IMR-90 (cell line): Measurements from ENCODE around the gene ATG5. TPM values are rescaled to one million over a fixed set of nuclear protein-coding genes. Genes with fewer than 3 reads are reported as not detected.

ENCODE experiments used
- ATAC-seq: fragments of 200-7000 bp; cut with Tn5 transposase; 2 replicates; pipeline ENCODE4 v1.9.1; 2020; ENCODE audit warnings: low read depth, mild to moderate bottlenecking, moderate library complexity
- BruUV-seq: library from RNA; stranded (reverse); fragments of 400-500 nt; replicated peaks from 2 replicates; lab custom pipeline; 2021; lab: Mats Ljungman, UMichigan
- CTCF ChIA-PET: fragments of 300-600 bp; formaldehyde crosslinking; extraction: SDS; loops from one replicate; lab custom pipeline; 2021; ENCODE audit warnings: antibody characterized with exemption; lab: Yijun Ruan, JAX
- POLR2A ChIA-PET: fragments of 300-600 bp; sonication (Branson Sonifier 250); formaldehyde crosslinking; loops from one replicate; lab custom pipeline; 2022; ENCODE audit warnings: antibody characterized with exemption; ENCODE audit not compliant: unreplicated experiment; lab: Charles Lee
- DNase-seq: peaks from one replicate; pipeline ENCODE4 v3.0.0; 2013
- H2AFZ ChIP-seq: replicated peaks from 2 replicates; pipeline ENCODE3; 2013; ENCODE audit warnings: low read length, mild to moderate bottlenecking; ENCODE audit not compliant: poor library complexity
- H2AK5ac ChIP-seq: 2 replicates; pipeline ENCODE4 v1.6.1; 2013; ENCODE audit warnings: low read depth, low read length, inconsistent platforms
- H2AK9ac ChIP-seq: replicated peaks from 2 replicates; pipeline ENCODE3; 2013; ENCODE audit warnings: mild to moderate bottlenecking, low read depth, low read length, moderate library complexity; ENCODE audit not compliant: poor library complexity
- H2BK120ac ChIP-seq: 2 replicates; pipeline ENCODE4 v1.6.1; 2013; ENCODE audit warnings: low read depth, low read length, inconsistent platforms
- H2BK15ac ChIP-seq: 3 replicates; pipeline ENCODE4 v1.6.1; 2013; ENCODE audit warnings: low read depth, low read length, inconsistent platforms
- H2BK20ac ChIP-seq: 2 replicates; pipeline ENCODE4 v1.6.1; 2013; ENCODE audit warnings: low read depth, mild to moderate bottlenecking, inconsistent platforms, low read length, moderate library complexity
- H2BK5ac ChIP-seq: 2 replicates; pipeline ENCODE4 v1.6.1; 2013; ENCODE audit warnings: mild to moderate bottlenecking, low read depth, low read length, inconsistent platforms; ENCODE audit not compliant: poor library complexity, severe bottlenecking
- H3K14ac ChIP-seq: replicated peaks from 2 replicates; pipeline ENCODE4 v1.6.1; 2013; ENCODE audit warnings: low read depth, low read length, inconsistent platforms
- H3K18ac ChIP-seq: 2 replicates; pipeline ENCODE4 v1.6.1; 2013; ENCODE audit warnings: low read depth, low read length, control low read depth
- H3K23ac ChIP-seq: 2 replicates; pipeline ENCODE4 v1.6.1; 2013; ENCODE audit warnings: low read depth, low read length, inconsistent platforms
- H3K27ac ChIP-seq: 2 replicates; pipeline ENCODE4 v1.5.1; 2013; ENCODE audit warnings: mild to moderate bottlenecking, control low read depth, low read length; ENCODE audit not compliant: insufficient read depth
- H3K27me3 ChIP-seq: 2 replicates; pipeline ENCODE4 v1.6.1; 2013; ENCODE audit warnings: low read length; ENCODE audit not compliant: control insufficient read depth, insufficient read depth
- H3K36me3 ChIP-seq: 2 replicates; pipeline ENCODE4 v1.6.1; 2013; ENCODE audit warnings: low read length, mixed read lengths; ENCODE audit not compliant: control insufficient read depth, insufficient read depth
- H3K4ac ChIP-seq: 2 replicates; pipeline ENCODE4 v1.6.1; 2013; ENCODE audit warnings: low read depth, low read length, inconsistent platforms
- H3K4me1 ChIP-seq: 2 replicates; pipeline ENCODE4 v1.6.1; 2013; ENCODE audit warnings: low read length, mixed read lengths; ENCODE audit not compliant: control insufficient read depth, insufficient read depth
- H3K4me2 ChIP-seq: 2 replicates; pipeline ENCODE4 v1.6.1; 2013; ENCODE audit warnings: low read depth, mild to moderate bottlenecking, control low read depth, low read length, moderate library complexity
- H3K4me3 ChIP-seq: 2 replicates; pipeline ENCODE4 v1.5.1; 2013; ENCODE audit warnings: low read depth, mild to moderate bottlenecking, control low read depth, low read length, moderate library complexity; ENCODE audit not compliant: insufficient read depth
- H3K56ac ChIP-seq: 2 replicates; pipeline ENCODE4 v1.6.1; 2013; ENCODE audit warnings: low read length, inconsistent platforms; ENCODE audit not compliant: insufficient read depth; ENCODE audit errors: extremely low read depth
- H3K79me1 ChIP-seq, 2 experiments: 2 replicates each; pipeline ENCODE4 v1.6.1; 2013; ENCODE audit warnings: low read length in 2 of 2, inconsistent platforms in 1 of 2, low read depth in 1 of 2
- H3K9ac ChIP-seq: 2 replicates; pipeline ENCODE4 v1.6.1; 2013; ENCODE audit warnings: low read depth, low read length, control low read depth
- H3K9me1 ChIP-seq: 2 replicates; pipeline ENCODE4 v1.6.1; 2013; ENCODE audit warnings: low read length, inconsistent platforms; ENCODE audit not compliant: insufficient read depth
- H3K9me3 ChIP-seq: 2 replicates; pipeline ENCODE4 v1.6.1; 2013; ENCODE audit warnings: low read length; ENCODE audit not compliant: control insufficient read depth, insufficient read depth
- H4K20me1 ChIP-seq: 2 replicates; pipeline ENCODE4 v1.6.1; 2013; ENCODE audit warnings: low read length, inconsistent platforms; ENCODE audit not compliant: insufficient read depth
- H4K5ac ChIP-seq: 2 replicates; pipeline ENCODE4 v1.6.1; 2013; ENCODE audit warnings: mild to moderate bottlenecking, low read depth, low read length, control low read depth
- H4K8ac ChIP-seq, 2 experiments: 2 replicates each; pipeline ENCODE4 v1.6.1; 2013; ENCODE audit warnings: low read depth in 2 of 2, low read length in 2 of 2, control low read depth in 1 of 2, inconsistent platforms in 1 of 2
- H4K91ac ChIP-seq: 2 replicates; pipeline ENCODE4 v1.6.1; 2013; ENCODE audit warnings: low read depth, low read length, inconsistent platforms; ENCODE audit not compliant: insufficient read depth
- BHLHE40 ChIP-seq: fragments of 150-350 bp; IDR thresholded peaks from 2 replicates; pipeline ENCODE4 v1.6.1; 2016; ENCODE audit warnings: mild to moderate bottlenecking, low read depth, low read length
- CEBPB ChIP-seq: IDR thresholded peaks from 2 replicates; pipeline ENCODE4 v1.6.1; 2012; ENCODE audit warnings: low read depth, low read length, improper control_type of control experiment
- CHD1 ChIP-seq: IDR thresholded peaks from 2 replicates; pipeline ENCODE4 v1.6.1; 2012; ENCODE audit warnings: low read depth, low read length, improper control_type of control experiment
- FOS ChIP-seq: fragments of 150-350 bp; IDR thresholded peaks from 2 replicates; pipeline ENCODE4 v1.6.1; 2016; ENCODE audit warnings: low read depth, low read length
- MAFK ChIP-seq: IDR thresholded peaks from 2 replicates; pipeline ENCODE4 v1.6.1; 2012; ENCODE audit warnings: low read depth, low read length, improper control_type of control experiment
- MAZ ChIP-seq: IDR thresholded peaks from 2 replicates; pipeline ENCODE4 v1.6.1; 2012; ENCODE audit warnings: low read depth, mild to moderate bottlenecking, low read length, improper control_type of control experiment, moderate library complexity, borderline replicate concordance
- MXI1 ChIP-seq: IDR thresholded peaks from 2 replicates; pipeline ENCODE4 v1.6.1; 2012; ENCODE audit warnings: low read depth, mild to moderate bottlenecking, low read length, moderate library complexity, borderline replicate concordance
- NFE2L2 ChIP-seq: fragments of 150-350 bp; IDR thresholded peaks from 2 replicates; pipeline ENCODE4 v1.6.1; 2016; ENCODE audit warnings: low read depth, mild to moderate bottlenecking, low read length
- POLR2A ChIP-seq: IDR thresholded peaks from 2 replicates; pipeline ENCODE4 v1.6.1; 2012; ENCODE audit warnings: mild to moderate bottlenecking, low read depth, low read length
- RAD21 ChIP-seq: IDR thresholded peaks from 2 replicates; pipeline ENCODE4 v1.6.1; 2012; ENCODE audit warnings: low read length, improper control_type of control experiment
- RCOR1 ChIP-seq: IDR thresholded peaks from 2 replicates; pipeline ENCODE4 v1.6.1; 2012; ENCODE audit warnings: mild to moderate bottlenecking, low read length, improper control_type of control experiment; ENCODE audit not compliant: insufficient replicate concordance
- SMC3 ChIP-seq: fragments of 150-350 bp; IDR thresholded peaks from 2 replicates; pipeline ENCODE4 v1.6.1; 2016; ENCODE audit warnings: low read depth, mild to moderate bottlenecking, antibody characterized with exemption, low read length, moderate library complexity
- WGBS, 2 experiments: methylation state at CpG; one replicate each; pipeline versions ENCODE4 v1.1.5 to v1.1.7; 2013; ENCODE audit warnings: missing lambda C conversion rate in 2 of 2; ENCODE audit not compliant: insufficient read length in 1 of 2; ENCODE audit errors: extremely low coverage in 2 of 2; 5-methylcytosine and 5-hydroxymethylcytosine counted together
- dilution Hi-C: fragments of 300-500 bp; cut with HindIII; formaldehyde crosslinking; loops from one replicate; pipeline ENCODE4 v1.14.3; 2018; ENCODE audit warnings: low sequenced_read_pairs; ENCODE audit not compliant: unreplicated experiment
- in situ Hi-C: fragments of 300-500 bp; cut with MboI; formaldehyde crosslinking; loops from 3 replicates; pipeline ENCODE4 v1.14.3; 2019; ENCODE audit warnings: low sequenced_read_pairs, inconsistent platforms, mixed read lengths
- intact Hi-C: fragments of 100-400 bp; cut with micrococcal nuclease; formaldehyde crosslinking; loops from 2 replicates; pipeline ENCODE4 v1.10.0; 2022
- polyA plus RNA-seq, 3 experiments: library from polyadenylated mRNA; depleted of rRNA; stranded (reverse); fragments of >200 nt; gene quantifications; 2 replicates each; pipeline ENCODE4 v1.2.3, GENCODE V29; 2012; ENCODE audit warnings: low replicate concordance in 1 of 3
- total RNA-seq: library from RNA; depleted of rRNA; stranded (reverse); fragments of >200 nt; gene quantifications from 2 replicates; pipeline ENCODE4 v1.2.3, GENCODE V29; 2012
- TF ChIP-seq, protein P1 (sequence below): fragments of 150-350 bp; IDR thresholded peaks from 2 replicates; pipeline ENCODE4 v1.6.1; 2017; ENCODE audit warnings: mild to moderate bottlenecking, antibody characterized with exemption, low read length, low read depth
- TF ChIP-seq, protein P2 (sequence below): conservative IDR thresholded peaks from 2 replicates; pipeline ENCODE4 v1.5.1; 2012; ENCODE audit warnings: mild to moderate bottlenecking, low read depth, low read length, improper control_type of control experiment
- TF ChIP-seq, protein P3 (sequence below): fragments of 150-350 bp; IDR thresholded peaks from 2 replicates; pipeline ENCODE4 v1.6.1; 2016; ENCODE audit warnings: low read depth, mild to moderate bottlenecking, low read length, moderate library complexity, borderline replicate concordance

The ATG5 gene
- total and polyA plus RNA-seq, 2 of the 4 experiments (the other 2 are of a cell fraction): 13.5 to 28.0 TPM

DNA sequence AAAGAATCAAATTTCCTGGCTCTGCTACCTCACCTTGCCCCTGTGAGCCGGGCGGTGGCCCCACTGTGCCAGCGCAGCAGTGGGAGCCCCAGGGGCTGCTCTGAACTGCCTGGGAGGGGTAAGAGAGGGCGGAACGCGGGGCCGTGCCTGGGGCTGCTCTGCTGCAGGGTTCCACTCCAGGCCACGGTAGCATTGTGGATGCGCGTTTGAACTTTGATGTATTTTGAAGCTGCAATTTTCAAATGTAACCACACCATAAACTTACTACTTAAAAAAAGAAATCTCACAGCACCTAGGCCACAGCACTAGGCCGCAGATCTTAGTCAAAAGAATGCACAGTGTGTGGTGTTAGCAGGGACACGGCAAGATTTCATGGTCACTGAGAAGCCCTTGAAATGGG, 181.9 kb downstream of the ATG5 start:
- no peaks in the 10 kb centered on the region for H3K36me3 ChIP-seq
- H2BK20ac ChIP-seq: no peak overlapping the region
- no peak overlapping the region for H3K4me3 ChIP-seq
- H3K56ac ChIP-seq: no peak overlapping the region
- no peak overlapping the region for H2BK5ac ChIP-seq
- no peak overlapping the region for H3K9ac ChIP-seq
- intact Hi-C loops (no loop called here), in situ Hi-C loops (no loop called here), dilution Hi-C loops (no loop called here)
- H3K79me1 ChIP-seq: no peaks in the 10 kb centered on the region
- H3K18ac ChIP-seq: no peak overlapping the region
- H4K20me1 ChIP-seq: no peaks in the 10 kb centered on the region
- ChIA-PET POLR2A (no interaction called here), CTCF (no interaction called here)
- no peak overlapping the region for H2AK5ac ChIP-seq
- H3K14ac ChIP-seq: no peak overlapping the region
- H4K8ac ChIP-seq: no peak overlapping the region
- BruUV-seq: no TSS peak
- H2BK120ac ChIP-seq: no peak overlapping the region
- no peak overlapping the region for H3K4me2 ChIP-seq
- peaks cover 11% of the 10 kb centered on the region for H3K4me1 ChIP-seq
- no peaks in the 10 kb centered on the region for H3K27me3 ChIP-seq
- TF ChIP-seq RCOR1 (no peak), MAZ (no peak), NFE2L2 (no peak), BHLHE40 (no peak), MAFK (no peak), RAD21 (no peak), FOS (no peak), CHD1 (no peak), POLR2A (no peak), SMC3 (no peak), CEBPB (no peak), MXI1 (no peak)
- TF ChIP-seq, protein P1, sequence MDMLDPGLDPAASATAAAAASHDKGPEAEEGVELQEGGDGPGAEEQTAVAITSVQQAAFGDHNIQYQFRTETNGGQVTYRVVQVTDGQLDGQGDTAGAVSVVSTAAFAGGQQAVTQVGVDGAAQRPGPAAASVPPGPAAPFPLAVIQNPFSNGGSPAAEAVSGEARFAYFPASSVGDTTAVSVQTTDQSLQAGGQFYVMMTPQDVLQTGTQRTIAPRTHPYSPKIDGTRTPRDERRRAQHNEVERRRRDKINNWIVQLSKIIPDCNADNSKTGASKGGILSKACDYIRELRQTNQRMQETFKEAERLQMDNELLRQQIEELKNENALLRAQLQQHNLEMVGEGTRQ: no peak
- TF ChIP-seq, protein P2, sequence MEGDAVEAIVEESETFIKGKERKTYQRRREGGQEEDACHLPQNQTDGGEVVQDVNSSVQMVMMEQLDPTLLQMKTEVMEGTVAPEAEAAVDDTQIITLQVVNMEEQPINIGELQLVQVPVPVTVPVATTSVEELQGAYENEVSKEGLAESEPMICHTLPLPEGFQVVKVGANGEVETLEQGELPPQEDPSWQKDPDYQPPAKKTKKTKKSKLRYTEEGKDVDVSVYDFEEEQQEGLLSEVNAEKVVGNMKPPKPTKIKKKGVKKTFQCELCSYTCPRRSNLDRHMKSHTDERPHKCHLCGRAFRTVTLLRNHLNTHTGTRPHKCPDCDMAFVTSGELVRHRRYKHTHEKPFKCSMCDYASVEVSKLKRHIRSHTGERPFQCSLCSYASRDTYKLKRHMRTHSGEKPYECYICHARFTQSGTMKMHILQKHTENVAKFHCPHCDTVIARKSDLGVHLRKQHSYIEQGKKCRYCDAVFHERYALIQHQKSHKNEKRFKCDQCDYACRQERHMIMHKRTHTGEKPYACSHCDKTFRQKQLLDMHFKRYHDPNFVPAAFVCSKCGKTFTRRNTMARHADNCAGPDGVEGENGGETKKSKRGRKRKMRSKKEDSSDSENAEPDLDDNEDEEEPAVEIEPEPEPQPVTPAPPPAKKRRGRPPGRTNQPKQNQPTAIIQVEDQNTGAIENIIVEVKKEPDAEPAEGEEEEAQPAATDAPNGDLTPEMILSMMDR: no peak
- TF ChIP-seq, protein P3, sequence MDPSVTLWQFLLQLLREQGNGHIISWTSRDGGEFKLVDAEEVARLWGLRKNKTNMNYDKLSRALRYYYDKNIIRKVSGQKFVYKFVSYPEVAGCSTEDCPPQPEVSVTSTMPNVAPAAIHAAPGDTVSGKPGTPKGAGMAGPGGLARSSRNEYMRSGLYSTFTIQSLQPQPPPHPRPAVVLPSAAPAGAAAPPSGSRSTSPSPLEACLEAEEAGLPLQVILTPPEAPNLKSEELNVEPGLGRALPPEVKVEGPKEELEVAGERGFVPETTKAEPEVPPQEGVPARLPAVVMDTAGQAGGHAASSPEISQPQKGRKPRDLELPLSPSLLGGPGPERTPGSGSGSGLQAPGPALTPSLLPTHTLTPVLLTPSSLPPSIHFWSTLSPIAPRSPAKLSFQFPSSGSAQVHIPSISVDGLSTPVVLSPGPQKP: no peak
- no CpG with 5 or more reads among the region's 12 CpGs for WGBS, 2 experiments
- H2BK15ac ChIP-seq: no peak overlapping the region
- peaks cover 8% of the 10 kb centered on the region; the same call in 1 of the 2 replicates for H3K9me1 ChIP-seq
- H2AFZ ChIP-seq: no peak overlapping the region
- H3K27ac ChIP-seq: no peak overlapping the region
- H3K9me3 ChIP-seq: no peaks in the 10 kb centered on the region
- DNase-seq (no peak), ATAC-seq (no peak)
- H3K23ac ChIP-seq: no peak overlapping the region
- no peak overlapping the region for H3K4ac ChIP-seq
- no peak overlapping the region for H4K91ac ChIP-seq
- no peak overlapping the region for H4K5ac ChIP-seq
- H2AK9ac ChIP-seq: no peak overlapping the region
